Ishikawa (cell line): ENCODE measurements around the gene SH2B3.

Experiments
- CEBPB ChIP-seq: IDR thresholded peaks from 2 replicates; pipeline ENCODE4 v1.6.1; 2012
- CREB1 ChIP-seq: IDR thresholded peaks from 2 replicates; pipeline ENCODE4 v1.6.1; 2012; ENCODE audit warnings: low read depth
- EGR1 ChIP-seq: IDR thresholded peaks from 2 replicates; pipeline ENCODE4 v1.6.1; 2012
- EP300 ChIP-seq: IDR thresholded peaks from 2 replicates; pipeline ENCODE4 v1.6.1; 2012; ENCODE audit warnings: borderline replicate concordance
- FOXM1 ChIP-seq: IDR thresholded peaks from 2 replicates; pipeline ENCODE4 v1.6.1; 2012; ENCODE audit warnings: low read depth, borderline replicate concordance
- MAX ChIP-seq: IDR thresholded peaks from 2 replicates; pipeline ENCODE4 v1.6.1; 2012
- NFIC ChIP-seq: IDR thresholded peaks from 2 replicates; pipeline ENCODE4 v1.6.1; 2012
- RAD21 ChIP-seq: IDR thresholded peaks from 2 replicates; pipeline ENCODE4 v1.6.1; 2012; ENCODE audit warnings: low read depth
- TAF1 ChIP-seq: IDR thresholded peaks from 2 replicates; pipeline ENCODE4 v1.6.1; 2012; ENCODE audit warnings: low read depth, mild to moderate bottlenecking
- TCF12 ChIP-seq: IDR thresholded peaks from 2 replicates; pipeline ENCODE4 v1.6.1; 2012; ENCODE audit warnings: low read depth
- TEAD4 ChIP-seq: IDR thresholded peaks from 2 replicates; pipeline ENCODE4 v1.6.1; 2012
- USF1 ChIP-seq: IDR thresholded peaks from 2 replicates; pipeline ENCODE4 v1.6.1; 2012
- YY1 ChIP-seq: IDR thresholded peaks from 2 replicates; pipeline ENCODE4 v1.6.1; 2012; ENCODE audit warnings: low read depth
- ZBTB7A ChIP-seq: IDR thresholded peaks from 2 replicates; pipeline ENCODE4 v1.6.1; 2012; ENCODE audit warnings: low read depth
- TF ChIP-seq, protein P1 (sequence below): IDR thresholded peaks from 2 replicates; pipeline ENCODE4 v1.6.1; 2012; ENCODE audit warnings: low read depth, mild to moderate bottlenecking

The SH2B3 gene

GRCh38 chr12:111377440-111377839 is 28.3 kb upstream of the SH2B3 start:
- TF ChIP-seq NFIC (no peak), USF1 (no peak), TAF1 (no peak), CEBPB (no peak), TCF12 (no peak), TEAD4 (no peak), EP300 (no peak), FOXM1 (no peak), ZBTB7A (no peak)
- TF ChIP-seq, protein P1, sequence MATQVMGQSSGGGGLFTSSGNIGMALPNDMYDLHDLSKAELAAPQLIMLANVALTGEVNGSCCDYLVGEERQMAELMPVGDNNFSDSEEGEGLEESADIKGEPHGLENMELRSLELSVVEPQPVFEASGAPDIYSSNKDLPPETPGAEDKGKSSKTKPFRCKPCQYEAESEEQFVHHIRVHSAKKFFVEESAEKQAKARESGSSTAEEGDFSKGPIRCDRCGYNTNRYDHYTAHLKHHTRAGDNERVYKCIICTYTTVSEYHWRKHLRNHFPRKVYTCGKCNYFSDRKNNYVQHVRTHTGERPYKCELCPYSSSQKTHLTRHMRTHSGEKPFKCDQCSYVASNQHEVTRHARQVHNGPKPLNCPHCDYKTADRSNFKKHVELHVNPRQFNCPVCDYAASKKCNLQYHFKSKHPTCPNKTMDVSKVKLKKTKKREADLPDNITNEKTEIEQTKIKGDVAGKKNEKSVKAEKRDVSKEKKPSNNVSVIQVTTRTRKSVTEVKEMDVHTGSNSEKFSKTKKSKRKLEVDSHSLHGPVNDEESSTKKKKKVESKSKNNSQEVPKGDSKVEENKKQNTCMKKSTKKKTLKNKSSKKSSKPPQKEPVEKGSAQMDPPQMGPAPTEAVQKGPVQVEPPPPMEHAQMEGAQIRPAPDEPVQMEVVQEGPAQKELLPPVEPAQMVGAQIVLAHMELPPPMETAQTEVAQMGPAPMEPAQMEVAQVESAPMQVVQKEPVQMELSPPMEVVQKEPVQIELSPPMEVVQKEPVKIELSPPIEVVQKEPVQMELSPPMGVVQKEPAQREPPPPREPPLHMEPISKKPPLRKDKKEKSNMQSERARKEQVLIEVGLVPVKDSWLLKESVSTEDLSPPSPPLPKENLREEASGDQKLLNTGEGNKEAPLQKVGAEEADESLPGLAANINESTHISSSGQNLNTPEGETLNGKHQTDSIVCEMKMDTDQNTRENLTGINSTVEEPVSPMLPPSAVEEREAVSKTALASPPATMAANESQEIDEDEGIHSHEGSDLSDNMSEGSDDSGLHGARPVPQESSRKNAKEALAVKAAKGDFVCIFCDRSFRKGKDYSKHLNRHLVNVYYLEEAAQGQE = no peak

GRCh38 chr12:111379942-111380554 is 25.7 kb upstream of the SH2B3 start:
- TF ChIP-seq TEAD4 (no peak), FOXM1 (no peak), TCF12 (no peak), USF1 (no peak), RAD21 (no peak), YY1 (no peak), EGR1 (no peak), CREB1 (no peak), TAF1 (no peak), MAX (no peak), NFIC (no peak), ZBTB7A (no peak), EP300 (no peak)
- TF ChIP-seq, protein P1 = no peak

GRCh38 chr12:111384596-111384995 is 21.1 kb upstream of the SH2B3 start:
- no peak for TF ChIP-seq EP300
- no peak for TF ChIP-seq TEAD4
- TF ChIP-seq NFIC = no peak

- TF ChIP-seq TCF12 (no peak), RAD21 (no peak)
- TF ChIP-seq, protein P1 = no peak
These were observed 18.8 kb upstream of the SH2B3 start for GRCh38 chr12:111386885-111387284.

- TF ChIP-seq, protein P1 = no peak
- TF ChIP-seq CEBPB (no peak), RAD21 (no peak), FOXM1 (no peak), TCF12 (no peak), TEAD4 (no peak), TAF1 (no peak), EP300 (no peak), ZBTB7A (no peak), EGR1 (no peak), NFIC (no peak), USF1 (no peak), YY1 (no peak), MAX (no peak), CREB1 (no peak)
These were observed 17.9 kb upstream of the SH2B3 start for GRCh38 chr12:111387747-111388323.
